KBM-7 (cell line): Measurements from ENCODE around the gene ABCA7.

Source experiments
- DNase-seq: peaks from one replicate; pipeline ENCODE4 v3.0.0-alpha.2; 2015
- in situ Hi-C: fragments of 300-500 bp; cut with MboI; formaldehyde crosslinking; loops from 2 replicates; pipeline ENCODE4 v1.14.3; 2020; ENCODE audit warnings: low sequenced_read_pairs, low pct_unique_long_range_greater_than_20kb, mixed read lengths

Gene ABCA7

DNA sequence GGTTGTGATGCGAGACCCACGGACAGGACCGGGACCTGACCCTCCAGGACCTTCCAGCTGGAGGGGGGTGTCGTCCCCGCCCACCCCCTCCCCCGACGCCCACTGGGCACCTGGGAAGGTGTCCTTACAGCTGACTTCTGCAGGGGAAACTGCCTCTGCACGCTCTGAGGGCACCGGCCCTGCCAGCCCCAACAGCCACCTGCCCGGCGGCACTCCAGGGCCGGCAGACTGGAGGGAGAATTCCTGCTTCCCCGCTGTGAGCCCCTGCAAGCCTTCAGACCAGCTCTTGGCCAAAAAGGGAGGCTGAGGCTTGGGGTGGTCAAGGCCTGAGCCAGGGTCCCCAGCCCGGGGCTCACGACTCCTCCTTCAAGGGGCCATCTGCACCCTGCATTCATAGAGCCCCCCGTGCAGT, 12.3 kb upstream of the ABCA7 start:
- in situ Hi-C loops, result no loop called here
- DNase-seq, result no peak

DNA sequence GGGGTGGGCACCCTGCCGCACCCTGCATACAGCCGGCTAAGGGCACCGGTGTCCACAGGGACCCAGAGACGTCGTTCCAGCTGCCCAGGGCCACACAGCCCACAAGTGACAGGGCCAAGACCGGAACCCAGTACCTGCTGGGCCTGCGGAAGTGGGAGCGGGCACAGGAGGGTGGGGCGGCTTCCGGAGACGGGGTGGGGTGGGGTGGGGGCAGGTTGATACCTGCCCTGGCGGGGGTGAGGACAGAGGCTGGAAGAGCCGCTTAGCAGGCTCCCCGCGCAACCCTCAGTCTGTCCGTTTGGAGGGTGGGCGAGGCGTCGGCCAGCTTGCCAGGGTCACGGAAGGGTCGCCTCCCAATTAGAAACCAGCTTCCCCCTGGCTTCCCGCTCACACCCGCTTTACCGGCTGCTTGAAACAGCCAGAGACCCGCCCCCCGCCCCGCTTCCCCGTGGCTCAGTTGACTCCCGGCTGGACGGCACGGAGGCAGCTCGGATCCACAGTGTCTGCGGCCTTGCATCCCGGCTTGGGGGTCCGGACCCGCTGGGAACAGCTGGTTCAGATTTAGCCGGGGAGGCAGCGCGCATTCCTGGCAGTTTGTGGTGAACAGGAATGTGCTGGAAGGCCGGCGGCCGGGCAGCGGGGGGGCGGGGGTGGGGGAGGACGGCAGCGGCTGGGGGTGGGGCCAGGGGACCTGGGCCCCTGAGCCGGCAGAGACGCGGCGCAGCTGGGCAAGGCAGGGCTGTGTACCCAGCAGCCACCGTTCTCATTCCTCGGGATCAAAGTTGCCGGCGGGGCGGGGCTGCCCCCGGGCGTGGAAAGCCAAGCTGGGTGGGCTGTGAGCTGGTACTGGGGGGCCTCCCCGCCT, 11.6 kb upstream of the ABCA7 start:
- in situ Hi-C loops, result no loop called here
- peak; percentile 58 for DNase-seq

DNA sequence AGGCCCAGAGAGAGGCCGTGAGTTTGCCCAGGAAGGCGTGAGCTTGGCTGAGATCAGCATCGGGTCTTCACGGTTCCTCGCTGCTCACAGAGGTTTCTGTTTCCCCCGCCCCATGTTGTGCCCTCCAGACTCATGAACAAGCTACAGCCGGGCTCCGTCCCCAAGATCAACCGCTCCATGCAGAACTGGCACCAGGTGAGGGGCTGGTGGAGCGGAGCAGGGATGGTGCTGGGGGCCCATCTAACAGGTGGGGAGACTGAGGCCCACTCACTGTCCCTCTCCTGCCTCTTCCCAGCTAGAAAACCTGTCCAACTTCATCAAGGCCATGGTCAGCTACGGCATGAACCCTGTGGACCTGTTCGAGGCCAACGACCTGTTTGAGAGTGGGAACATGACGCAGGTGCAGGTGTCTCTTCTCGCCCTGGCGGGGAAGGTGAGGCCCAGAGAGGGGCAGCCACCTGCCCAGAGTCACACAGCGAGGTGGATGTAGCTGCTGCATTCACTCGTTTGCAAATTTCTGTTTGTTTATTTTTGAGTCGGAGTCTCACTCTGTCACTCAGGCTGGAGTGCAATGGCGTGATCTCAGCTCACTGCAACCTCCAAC, 7.5 kb upstream of the ABCA7 start:
- in situ Hi-C loops, result no loop called here
- DNase-seq, result no peak

DNA sequence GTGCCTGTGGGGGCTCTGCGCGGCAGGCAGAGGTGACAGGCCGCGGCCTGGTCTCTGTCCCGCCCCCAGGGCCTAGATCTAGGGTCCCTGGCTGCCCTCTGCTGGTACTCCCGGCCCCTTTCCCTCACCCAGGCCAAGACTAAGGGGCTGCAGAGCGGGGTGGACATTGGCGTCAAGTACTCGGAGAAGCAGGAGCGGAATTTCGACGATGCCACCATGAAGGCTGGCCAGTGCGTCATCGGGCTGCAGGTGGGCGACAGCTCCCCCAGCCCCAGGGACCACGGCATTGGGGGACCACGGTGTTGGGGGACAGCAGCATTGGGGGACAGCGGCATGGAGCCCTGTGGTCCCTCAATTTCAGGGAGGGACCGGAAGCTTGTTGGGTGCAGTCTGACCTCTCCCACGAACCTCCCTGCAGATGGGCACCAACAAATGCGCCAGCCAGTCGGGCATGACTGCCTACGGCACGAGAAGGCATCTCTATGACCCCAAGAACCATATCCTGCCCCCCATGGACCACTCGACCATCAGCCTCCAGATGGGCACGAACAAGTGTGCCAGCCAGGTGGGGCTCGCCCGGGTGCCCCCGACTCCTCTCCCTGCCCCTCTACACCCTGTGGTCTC, 3.8 kb upstream of the ABCA7 start:
- DNase-seq, result no peak
- in situ Hi-C loops, result no loop called here

DNA sequence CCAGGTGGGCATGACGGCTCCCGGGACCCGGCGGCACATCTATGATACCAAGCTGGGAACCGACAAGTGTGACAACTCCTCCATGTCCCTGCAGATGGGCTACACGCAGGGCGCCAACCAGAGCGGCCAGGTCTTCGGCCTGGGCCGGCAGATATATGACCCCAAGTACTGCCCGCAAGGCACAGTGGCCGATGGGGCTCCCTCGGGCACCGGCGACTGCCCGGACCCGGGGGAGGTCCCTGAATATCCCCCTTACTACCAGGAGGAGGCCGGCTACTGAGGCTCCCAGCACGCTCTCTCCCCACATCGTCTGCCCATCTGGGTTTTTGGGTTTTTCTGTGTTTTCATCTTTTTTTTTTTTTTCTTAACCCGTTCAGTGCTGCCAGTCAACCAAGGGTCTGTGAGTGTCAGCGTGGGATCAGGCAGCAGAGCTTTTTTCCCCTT, 2.3 kb upstream of the ABCA7 start:
- DNase-seq, result no peak
- in situ Hi-C loops, result no loop called here

DNA sequence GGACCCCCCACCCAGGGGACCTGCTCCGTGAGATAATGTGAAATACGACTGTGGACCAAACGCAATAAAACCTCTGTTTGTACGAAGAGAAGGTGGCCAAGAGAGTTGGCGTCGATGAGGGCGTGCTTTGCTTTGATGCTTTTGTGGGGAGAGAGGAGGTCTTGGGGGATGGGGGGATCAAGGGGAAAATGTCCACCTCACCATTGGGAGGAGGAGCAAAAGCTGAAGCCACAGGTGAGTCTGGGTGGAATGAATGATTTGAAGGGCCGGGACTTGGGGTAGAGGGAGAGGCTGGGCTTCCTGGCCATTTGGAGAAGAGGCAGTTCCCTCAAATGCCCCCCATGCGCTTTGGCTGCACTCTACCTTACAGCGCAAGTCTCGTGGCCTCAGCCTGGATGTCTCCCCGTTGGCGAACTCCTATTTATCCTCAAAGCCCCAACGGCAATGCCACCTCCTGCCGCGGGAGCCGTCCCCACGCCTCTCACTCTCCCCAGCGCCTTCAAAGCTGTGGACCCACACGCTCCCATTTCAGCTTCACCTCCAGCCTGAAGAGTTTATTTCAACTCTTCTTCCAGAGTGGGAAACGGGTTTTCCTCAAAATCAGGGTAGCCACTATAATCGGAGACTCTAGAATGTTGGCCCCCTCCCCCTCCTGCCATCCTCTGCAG, 795 bp upstream of the ABCA7 start:
- no peak for DNase-seq
- in situ Hi-C loops, result no loop called here

DNA sequence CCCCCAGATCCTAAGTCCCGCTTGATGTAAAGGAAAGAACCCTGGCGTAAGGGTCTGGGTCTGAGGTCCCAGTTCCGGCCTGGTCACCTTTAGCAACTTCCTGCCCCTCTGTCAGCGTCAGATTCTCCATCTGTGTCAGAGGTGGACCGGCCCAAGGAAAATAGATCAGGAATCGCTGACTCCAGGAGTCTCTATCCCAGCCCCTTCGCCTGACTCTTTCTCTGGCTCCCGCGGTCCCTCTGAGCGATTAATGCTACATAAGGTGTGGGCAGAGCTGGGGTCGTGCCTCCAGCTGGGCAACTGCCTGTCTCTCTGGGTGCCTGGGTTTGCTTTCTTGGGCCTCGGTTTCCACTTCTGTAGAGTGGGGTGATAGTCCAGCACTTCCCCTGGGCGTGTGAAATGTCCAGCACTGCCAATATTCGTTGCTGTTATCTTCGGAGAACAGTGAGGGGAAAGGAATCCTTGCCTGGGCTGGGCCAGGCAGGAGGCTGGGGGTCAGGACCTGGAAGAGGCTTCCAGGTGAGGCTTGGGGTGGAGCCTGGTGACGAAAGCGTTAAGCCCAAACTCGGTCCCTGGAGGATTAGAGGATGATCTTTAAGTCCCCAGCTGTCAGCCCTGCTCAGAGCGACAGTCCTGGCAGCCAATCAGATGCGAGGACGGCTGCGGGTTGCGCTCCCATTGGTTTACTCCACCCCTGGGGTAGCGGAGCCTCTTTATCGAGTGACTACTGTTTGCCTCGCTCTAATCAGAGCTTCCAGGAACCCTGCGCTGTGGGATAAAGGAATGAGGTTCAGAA, 767 bp downstream of the ABCA7 start:
- DNase-seq, result peak; percentile 82
- in situ Hi-C loops, result no loop called here

DNA sequence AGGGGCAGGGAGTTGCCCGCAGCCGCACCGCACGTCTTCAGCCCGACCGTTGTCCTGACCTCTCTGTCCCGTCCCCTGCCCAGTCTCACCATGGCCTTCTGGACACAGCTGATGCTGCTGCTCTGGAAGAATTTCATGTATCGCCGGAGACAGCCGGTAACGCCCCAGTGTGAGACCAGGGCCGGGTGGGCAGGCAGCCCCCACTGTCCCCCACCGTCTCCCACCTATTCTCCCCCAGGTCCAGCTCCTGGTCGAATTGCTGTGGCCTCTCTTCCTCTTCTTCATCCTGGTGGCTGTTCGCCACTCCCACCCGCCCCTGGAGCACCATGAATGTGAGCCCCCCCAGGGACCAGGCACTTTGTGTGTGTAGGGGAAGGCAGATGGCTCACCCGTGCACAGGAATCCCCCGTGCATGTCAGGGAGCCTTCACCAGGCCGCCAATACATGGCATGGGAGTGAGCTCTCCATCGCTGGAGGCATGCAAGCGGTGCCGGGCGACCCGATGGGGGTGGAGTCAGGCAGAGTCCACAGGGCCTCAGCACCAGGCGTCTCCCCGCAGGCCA, 1.4 kb downstream of the ABCA7 start:
- in situ Hi-C loops, result no loop called here
- DNase-seq, result no peak

DNA sequence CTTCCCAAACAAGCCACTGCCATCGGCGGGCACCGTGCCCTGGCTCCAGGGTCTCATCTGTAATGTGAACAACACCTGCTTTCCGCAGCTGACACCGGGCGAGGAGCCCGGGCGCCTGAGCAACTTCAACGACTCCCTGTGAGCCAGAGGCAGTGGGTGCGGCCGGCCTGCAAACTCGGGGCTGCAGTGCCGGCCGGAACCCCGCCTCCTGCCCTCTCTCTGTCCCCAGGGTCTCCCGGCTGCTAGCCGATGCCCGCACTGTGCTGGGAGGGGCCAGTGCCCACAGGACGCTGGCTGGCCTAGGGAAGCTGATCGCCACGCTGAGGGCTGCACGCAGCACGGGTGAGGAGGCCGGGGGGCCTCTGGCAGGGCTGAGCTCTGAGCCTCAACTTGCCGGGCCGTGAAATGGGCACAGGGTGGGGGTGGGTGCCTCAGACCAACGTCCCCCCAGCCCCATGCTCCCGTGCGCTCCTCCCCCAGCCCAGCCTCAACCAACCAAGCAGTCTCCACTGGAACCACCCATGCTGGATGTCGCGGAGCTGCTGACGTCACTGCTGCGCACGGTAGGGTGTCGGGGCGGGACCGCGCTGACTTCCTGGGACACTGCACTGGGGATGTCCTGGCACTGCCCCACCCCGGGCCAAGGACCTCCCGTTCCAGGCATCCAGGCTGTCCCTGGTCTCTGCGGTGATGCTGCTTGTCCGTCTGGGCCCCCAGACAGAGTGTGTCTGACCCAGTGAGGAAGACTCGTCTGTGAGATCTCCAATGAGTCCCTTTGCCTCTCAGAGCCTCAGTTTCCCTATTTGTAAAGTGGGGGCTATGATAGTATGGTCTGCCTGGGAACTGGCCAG, 2.2 kb downstream of the ABCA7 start:
- DNase-seq, result no peak
- in situ Hi-C loops, result no loop called here

DNA sequence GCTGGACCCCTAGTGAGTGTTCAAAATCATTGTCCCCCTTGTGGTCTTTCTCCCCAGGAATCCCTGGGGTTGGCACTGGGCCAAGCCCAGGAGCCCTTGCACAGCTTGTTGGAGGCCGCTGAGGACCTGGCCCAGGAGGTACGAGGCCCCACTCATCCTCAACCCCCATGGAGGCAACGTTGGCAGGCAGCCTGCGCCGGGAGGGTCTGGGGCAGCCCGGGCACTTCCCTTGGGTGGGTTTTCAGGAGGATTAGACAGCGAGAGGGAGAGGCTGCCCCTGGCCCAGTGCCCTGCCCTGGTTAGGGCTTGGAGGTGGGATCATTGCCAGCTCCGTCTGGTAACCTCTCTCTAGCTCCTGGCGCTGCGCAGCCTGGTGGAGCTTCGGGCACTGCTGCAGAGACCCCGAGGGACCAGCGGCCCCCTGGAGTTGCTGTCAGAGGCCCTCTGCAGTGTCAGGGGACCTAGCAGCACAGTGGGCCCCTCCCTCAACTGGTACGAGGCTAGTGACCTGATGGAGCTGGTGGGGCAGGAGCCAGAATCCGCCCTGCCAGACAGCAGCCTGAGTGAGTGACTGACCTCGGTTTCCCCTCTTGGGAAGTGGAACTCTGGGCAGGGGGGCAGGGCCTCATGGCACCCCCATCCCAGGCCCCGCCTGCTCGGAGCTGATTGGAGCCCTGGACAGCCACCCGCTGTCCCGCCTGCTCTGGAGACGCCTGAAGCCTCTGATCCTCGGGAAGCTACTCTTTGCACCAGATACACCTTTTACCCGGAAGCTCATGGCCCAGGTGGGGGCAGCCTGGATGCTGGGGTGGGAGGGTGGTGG, 3.0 kb downstream of the ABCA7 start:
- in situ Hi-C loops, result no loop called here
- no peak for DNase-seq

DNA sequence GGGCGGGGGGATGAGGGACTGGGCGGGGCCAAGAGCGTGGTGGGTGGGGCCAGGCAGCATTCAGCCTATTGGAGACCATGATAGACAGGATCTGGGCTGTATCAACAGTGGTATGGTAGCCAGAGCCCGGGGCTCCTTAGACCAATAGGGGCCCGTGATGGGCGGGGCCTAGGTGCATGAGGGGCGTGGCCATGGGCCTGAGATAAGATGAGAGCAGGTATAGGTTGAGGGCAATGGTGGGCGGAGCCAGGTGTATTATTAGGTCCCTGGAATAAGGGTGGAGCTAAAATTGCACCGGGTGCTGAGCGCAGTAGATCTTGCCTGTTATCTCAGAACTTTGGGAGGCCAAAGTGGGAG, 5.3 kb downstream of the ABCA7 start:
- in situ Hi-C loops, result no loop called here
- DNase-seq, result peak; percentile 75

DNA sequence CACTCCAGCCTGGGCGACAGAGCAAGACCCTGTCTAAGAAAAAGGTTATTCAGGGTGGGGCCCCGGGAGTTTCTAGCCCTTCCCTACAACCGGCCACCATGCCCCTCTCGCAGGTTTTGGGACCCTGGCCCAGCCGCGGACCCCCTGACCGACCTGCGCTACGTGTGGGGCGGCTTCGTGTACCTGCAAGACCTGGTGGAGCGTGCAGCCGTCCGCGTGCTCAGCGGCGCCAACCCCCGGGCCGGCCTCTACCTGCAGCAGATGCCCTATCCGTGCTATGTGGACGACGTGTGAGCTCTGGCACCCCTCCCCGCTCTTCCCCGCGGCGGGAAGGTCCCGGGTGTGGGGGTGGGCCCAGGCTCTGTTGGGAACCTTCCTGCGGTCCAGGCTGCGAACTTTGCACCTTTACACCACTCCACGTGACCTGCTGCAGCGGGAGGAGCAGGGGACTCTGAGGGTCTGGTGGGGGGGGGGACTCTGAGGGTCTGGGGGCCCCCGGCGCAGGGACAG, 6.3 kb downstream of the ABCA7 start:
- in situ Hi-C loops, result no loop called here
- no peak for DNase-seq

DNA sequence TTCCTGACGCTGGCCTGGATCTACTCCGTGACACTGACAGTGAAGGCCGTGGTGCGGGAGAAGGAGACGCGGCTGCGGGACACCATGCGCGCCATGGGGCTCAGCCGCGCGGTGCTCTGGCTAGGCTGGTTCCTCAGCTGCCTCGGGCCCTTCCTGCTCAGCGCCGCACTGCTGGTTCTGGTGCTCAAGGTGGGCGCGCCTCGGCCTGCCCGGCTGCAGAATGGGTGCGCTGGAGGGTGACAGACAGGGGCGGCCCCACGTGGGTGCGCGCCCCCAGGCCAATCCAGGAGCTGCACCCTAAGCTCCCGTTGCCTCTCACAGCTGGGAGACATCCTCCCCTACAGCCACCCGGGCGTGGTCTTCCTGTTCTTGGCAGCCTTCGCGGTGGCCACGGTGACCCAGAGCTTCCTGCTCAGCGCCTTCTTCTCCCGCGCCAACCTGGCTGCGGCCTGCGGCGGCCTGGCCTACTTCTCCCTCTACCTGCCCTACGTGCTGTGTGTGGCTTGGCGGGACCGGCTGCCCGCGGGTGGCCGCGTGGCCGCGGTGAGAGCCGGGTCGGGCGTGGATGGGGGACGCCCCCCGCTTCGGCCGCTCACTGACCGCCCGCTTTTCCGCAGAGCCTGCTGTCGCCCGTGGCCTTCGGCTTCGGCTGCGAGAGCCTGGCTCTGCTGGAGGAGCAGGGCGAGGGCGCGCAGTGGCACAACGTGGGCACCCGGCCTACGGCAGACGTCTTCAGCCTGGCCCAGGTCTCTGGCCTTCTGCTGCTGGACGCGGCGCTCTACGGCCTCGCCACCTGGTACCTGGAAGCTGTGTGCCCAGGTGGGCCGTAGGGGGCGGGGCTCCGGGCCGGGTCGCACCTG, 7.2 kb downstream of the ABCA7 start:
- in situ Hi-C loops, result no loop called here
- no peak for DNase-seq

DNA sequence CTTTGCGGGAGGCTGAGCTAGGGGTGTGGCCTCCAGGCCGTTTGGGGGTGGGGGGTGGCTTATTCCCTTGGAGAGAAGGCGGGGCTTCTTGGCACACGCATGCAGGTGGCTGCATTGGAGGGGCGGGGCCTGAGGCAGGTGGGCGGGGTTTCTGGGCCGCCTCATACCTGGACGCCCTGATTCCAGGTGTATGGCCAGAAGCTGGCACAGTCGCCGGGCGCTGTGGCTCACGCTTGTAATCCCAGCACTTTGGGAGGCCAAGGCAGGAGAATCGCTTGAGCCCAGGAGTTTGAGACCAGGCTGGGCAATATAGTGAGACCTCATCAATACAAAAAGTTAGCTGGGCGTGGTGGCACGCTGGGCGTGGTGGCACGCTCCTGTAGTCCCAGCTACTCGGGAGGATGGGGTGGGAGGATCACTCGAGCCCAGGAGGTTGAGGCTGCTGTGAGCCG, 7.8 kb downstream of the ABCA7 start:
- no peak for DNase-seq

DNA sequence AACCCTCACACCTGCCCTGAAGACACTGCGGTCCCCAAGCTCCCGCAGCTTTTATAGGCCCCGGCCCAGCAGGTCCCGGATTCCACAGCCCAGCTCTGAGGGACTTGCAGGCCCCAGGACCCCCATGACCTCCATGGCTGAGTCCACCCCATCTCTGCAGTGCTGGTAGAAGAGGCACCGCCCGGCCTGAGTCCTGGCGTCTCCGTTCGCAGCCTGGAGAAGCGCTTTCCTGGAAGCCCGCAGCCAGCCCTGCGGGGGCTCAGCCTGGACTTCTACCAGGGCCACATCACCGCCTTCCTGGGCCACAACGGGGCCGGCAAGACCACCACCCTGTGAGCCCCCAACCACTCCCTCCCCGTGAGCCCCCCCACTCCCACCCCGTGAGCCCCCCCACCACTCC, 9.2 kb downstream of the ABCA7 start:
- DNase-seq, result no peak
- in situ Hi-C loops, result no loop called here

More for the DNA sequence above, 7.8 kb downstream of the ABCA7 start:
- in situ Hi-C loops, result no loop called here

DNA sequence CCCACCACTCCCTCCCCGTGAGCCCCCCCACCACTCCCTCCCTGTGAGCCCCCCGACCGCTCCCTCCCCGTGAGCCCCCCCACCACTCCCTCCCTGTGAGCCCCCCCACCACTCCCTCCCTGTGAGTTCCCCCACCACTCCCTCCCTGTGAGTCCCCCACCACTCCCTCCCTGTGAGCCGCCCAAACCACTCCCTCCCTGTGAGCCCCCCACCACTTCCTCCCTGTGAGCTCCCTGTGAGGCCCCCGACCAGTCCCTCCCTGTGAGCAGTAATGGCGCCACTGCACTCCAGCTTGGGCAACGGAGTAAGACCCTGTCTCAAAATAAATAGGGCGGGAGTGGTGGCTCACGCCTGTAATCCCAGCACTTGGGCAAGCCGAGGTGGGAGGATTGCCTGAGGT, 9.9 kb downstream of the ABCA7 start:
- in situ Hi-C loops, result no loop called here
- no peak for DNase-seq
